GM12891 (cell line): ENCODE data around the gene CDH4.

ENCODE experiments used
- POLR2A ChIP-seq: IDR thresholded peaks from 2 replicates; pipeline ENCODE4 v1.6.1; 2011; ENCODE audit warnings: low read depth, low read length, control low read depth
- POLR2AphosphoS5 ChIP-seq: IDR thresholded peaks from 2 replicates; pipeline ENCODE4 v1.6.1; 2011; ENCODE audit warnings: low read depth, low read length, control low read depth

DNA sequence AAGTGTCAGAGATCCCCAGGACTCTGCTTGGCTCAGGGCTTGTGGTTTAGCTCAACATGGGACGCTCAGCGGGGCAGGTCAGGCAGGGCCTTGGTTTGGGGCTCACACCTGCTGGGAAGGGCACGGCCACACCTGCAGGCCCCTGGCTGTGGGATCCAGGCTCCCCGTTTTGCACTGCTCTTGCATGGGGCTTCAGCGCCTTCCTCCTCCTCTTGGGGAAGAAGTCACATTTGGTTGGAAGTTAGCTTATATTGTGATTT lies 378.3 kb downstream of the CDH4 start:
- TF ChIP-seq POLR2A (no peak), POLR2AphosphoS5 (no peak)
